ENCODE results near the gene SUMO3. TPM values are rescaled to one million over a fixed set of nuclear protein-coding genes. Genes with fewer than 3 reads are reported as not detected.

SUMO3 gene
- total RNA-seq, 1 experiment from 2014 or later = 81.7 TPM

DNA sequence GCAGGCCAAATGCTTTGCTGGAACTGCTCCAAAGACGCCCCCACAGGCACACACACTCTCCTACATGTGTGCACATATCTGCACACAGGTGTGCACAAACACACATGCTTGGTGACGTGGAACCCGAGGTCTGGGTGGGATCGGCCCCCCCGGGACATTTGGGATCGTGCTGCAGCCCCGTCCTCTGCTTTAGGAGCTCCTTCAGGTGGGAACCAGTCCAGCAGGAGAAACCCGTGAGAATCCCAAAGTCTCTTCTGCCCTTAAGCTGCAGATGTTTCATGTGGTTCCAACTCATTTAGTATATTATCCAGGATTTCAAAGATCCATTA lies 54.8 kb downstream of the SUMO3 start:
- no peak overlapping the region for H3K4me3 Mint-ChIP-seq
- ChIA-PET CTCF (interaction anchor here (0.9 kb wide), 1 partner anchor 253 kb away, joined by 3 read pairs; no protein-coding TSS in a partner anchor), POLR2A (no interaction called here)
- DNase-seq (ENCODE audit: low spot score) (no peak), ATAC-seq (no peak)
- no peaks in the 10 kb centered on the region for H3K9me3 Mint-ChIP-seq
- peaks cover 46% of the 10 kb centered on the region for H3K4me1 Mint-ChIP-seq
- no peaks in the 10 kb centered on the region for H3K36me3 Mint-ChIP-seq
- TF ChIP-seq, protein P1, sequence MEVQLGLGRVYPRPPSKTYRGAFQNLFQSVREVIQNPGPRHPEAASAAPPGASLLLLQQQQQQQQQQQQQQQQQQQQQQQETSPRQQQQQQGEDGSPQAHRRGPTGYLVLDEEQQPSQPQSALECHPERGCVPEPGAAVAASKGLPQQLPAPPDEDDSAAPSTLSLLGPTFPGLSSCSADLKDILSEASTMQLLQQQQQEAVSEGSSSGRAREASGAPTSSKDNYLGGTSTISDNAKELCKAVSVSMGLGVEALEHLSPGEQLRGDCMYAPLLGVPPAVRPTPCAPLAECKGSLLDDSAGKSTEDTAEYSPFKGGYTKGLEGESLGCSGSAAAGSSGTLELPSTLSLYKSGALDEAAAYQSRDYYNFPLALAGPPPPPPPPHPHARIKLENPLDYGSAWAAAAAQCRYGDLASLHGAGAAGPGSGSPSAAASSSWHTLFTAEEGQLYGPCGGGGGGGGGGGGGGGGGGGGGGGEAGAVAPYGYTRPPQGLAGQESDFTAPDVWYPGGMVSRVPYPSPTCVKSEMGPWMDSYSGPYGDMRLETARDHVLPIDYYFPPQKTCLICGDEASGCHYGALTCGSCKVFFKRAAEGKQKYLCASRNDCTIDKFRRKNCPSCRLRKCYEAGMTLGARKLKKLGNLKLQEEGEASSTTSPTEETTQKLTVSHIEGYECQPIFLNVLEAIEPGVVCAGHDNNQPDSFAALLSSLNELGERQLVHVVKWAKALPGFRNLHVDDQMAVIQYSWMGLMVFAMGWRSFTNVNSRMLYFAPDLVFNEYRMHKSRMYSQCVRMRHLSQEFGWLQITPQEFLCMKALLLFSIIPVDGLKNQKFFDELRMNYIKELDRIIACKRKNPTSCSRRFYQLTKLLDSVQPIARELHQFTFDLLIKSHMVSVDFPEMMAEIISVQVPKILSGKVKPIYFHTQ (CRISPR knock-in tag; IDR thresholded peaks at IDR 0.05) = no peak
- TF ChIP-seq NR2C2 (CRISPR knock-in tag; IDR thresholded peaks at IDR 0.05) (no peak), MLX (CRISPR knock-in tag; IDR thresholded peaks at IDR 0.05) (no peak), HMGA2 (CRISPR knock-in tag; IDR thresholded peaks at IDR 0.05) (no peak), GABPB1 (CRISPR knock-in tag; IDR thresholded peaks at IDR 0.05) (no peak)
- no peak overlapping the region for H3K27ac Mint-ChIP-seq
- H3K27me3 Mint-ChIP-seq (ENCODE audit: low read depth) = peaks cover 4% of the 10 kb centered on the region; the same call in 1 of the 2 replicates

GRCh38 chr21:44762221-44763049 lies 55.4 kb downstream of the SUMO3 start:
- no peak overlapping the region for H3K27ac Mint-ChIP-seq
- no peak overlapping the region for H3K4me3 Mint-ChIP-seq
- CTCF ChIA-PET = interaction anchor here (0.7 to 1.8 kb wide), 5 partner anchors 13 to 252 kb away, joined by 3 to 8 read pairs (median 5); partner anchors contain the start of gene TSPEAR
- no peaks in the 10 kb centered on the region for H3K36me3 Mint-ChIP-seq
- H3K4me1 Mint-ChIP-seq = peaks cover 43% of the 10 kb centered on the region
- H3K9me3 Mint-ChIP-seq = no peaks in the 10 kb centered on the region
- POLR2A ChIA-PET = no interaction called here
- no peak for DNase-seq (ENCODE audit: low spot score)
- peaks cover 4% of the 10 kb centered on the region; the same call in 1 of the 2 replicates for H3K27me3 Mint-ChIP-seq (ENCODE audit: low read depth)
- ATAC-seq = no peak
- TF ChIP-seq SOX15 (CRISPR knock-in tag; IDR thresholded peaks at IDR 0.05) = no peak
- no peak for TF ChIP-seq ZNF512 (CRISPR knock-in tag; IDR thresholded peaks at IDR 0.05; ENCODE audit: borderline replicate concordance)
- TF ChIP-seq, protein P2, sequence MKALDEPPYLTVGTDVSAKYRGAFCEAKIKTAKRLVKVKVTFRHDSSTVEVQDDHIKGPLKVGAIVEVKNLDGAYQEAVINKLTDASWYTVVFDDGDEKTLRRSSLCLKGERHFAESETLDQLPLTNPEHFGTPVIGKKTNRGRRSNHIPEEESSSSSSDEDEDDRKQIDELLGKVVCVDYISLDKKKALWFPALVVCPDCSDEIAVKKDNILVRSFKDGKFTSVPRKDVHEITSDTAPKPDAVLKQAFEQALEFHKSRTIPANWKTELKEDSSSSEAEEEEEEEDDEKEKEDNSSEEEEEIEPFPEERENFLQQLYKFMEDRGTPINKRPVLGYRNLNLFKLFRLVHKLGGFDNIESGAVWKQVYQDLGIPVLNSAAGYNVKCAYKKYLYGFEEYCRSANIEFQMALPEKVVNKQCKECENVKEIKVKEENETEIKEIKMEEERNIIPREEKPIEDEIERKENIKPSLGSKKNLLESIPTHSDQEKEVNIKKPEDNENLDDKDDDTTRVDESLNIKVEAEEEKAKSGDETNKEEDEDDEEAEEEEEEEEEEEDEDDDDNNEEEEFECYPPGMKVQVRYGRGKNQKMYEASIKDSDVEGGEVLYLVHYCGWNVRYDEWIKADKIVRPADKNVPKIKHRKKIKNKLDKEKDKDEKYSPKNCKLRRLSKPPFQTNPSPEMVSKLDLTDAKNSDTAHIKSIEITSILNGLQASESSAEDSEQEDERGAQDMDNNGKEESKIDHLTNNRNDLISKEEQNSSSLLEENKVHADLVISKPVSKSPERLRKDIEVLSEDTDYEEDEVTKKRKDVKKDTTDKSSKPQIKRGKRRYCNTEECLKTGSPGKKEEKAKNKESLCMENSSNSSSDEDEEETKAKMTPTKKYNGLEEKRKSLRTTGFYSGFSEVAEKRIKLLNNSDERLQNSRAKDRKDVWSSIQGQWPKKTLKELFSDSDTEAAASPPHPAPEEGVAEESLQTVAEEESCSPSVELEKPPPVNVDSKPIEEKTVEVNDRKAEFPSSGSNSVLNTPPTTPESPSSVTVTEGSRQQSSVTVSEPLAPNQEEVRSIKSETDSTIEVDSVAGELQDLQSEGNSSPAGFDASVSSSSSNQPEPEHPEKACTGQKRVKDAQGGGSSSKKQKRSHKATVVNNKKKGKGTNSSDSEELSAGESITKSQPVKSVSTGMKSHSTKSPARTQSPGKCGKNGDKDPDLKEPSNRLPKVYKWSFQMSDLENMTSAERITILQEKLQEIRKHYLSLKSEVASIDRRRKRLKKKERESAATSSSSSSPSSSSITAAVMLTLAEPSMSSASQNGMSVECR (CRISPR knock-in tag; IDR thresholded peaks at IDR 0.05; ENCODE audit: borderline replicate concordance) = no peak
- no peak for TF ChIP-seq PRDM15 (CRISPR knock-in tag; IDR thresholded peaks at IDR 0.05)
- no peak for TF ChIP-seq ZNF138 (CRISPR knock-in tag; conservative IDR thresholded peaks at IDR 0.05)
- TF ChIP-seq TEAD4 (CRISPR knock-in tag; IDR thresholded peaks at IDR 0.05) = no peak
- no peak for TF ChIP-seq ESRRA (CRISPR knock-in tag; IDR thresholded peaks at IDR 0.05; ENCODE audit: borderline replicate concordance)
- no peak for TF ChIP-seq FOXJ3 (CRISPR knock-in tag; IDR thresholded peaks at IDR 0.05; ENCODE audit: borderline replicate concordance)
- no peak for TF ChIP-seq GRHL2 (CRISPR knock-in tag; IDR thresholded peaks at IDR 0.05; ENCODE audit: insufficient replicate concordance, severe bottlenecking)
- TF ChIP-seq FOXP1 (CRISPR knock-in tag; IDR thresholded peaks at IDR 0.05; ENCODE audit: borderline replicate concordance) = no peak
- no peak for TF ChIP-seq ZNF121 (CRISPR knock-in tag; IDR thresholded peaks at IDR 0.05)
- TF ChIP-seq, protein P3, sequence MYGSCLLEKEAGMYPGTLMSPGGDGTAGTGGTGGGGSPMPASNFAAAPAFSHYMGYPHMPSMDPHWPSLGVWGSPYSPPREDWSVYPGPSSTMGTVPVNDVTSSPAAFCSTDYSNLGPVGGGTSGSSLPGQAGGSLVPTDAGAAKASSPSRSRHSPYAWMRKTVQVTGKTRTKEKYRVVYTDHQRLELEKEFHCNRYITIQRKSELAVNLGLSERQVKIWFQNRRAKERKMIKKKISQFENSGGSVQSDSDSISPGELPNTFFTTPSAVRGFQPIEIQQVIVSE (CRISPR knock-in tag; IDR thresholded peaks at IDR 0.05; ENCODE audit: borderline replicate concordance) = no peak
